ENCODE data around the gene RAB3D.
A peak's percentile ranks its signal among the peaks of the same experiment; 100 is the strongest.
"Not testable (repeated sequence)": the region's sequence is repeated elsewhere in the genome, so short reads cannot be mapped to it uniquely, and the experiment has no call there.

RAB3D gene

GRCh38 chr19:11338121-11338520 is 1.3 kb downstream of the RAB3D start:
- FAIRE-seq = no peak

- no peak for FAIRE-seq
These were observed 2.4 kb downstream of the RAB3D start for GRCh38 chr19:11337080-11337479.

- no peak for FAIRE-seq
These were observed 3.9 kb downstream of the RAB3D start for GRCh38 chr19:11335449-11336146.

DNA sequence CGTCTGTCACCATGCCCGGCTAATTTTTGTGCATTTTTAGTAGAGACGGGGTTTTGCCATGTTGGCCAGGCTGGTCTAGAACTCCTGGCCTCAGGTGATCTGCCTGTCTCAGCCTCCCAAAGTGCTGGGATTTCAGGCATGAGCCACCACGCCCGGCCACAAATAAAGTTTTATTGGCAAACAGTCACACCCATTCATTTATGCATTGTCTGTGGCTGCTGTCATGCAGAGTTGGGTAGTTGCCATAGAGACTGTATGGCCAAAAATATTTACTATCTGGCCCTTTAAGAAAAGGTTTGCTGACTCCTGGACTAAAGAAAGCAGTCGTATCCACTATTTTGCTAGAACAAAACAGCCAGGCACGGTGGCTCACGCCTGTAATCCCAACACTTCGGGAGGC is 5.6 kb downstream of the RAB3D start:
- FAIRE-seq = not testable (repeated sequence)

- no peak for FAIRE-seq
These were observed 6.6 kb downstream of the RAB3D start for GRCh38 chr19:11332822-11333221.

GRCh38 chr19:11331502-11331901 is 8.0 kb downstream of the RAB3D start:
- FAIRE-seq = no peak

DNA sequence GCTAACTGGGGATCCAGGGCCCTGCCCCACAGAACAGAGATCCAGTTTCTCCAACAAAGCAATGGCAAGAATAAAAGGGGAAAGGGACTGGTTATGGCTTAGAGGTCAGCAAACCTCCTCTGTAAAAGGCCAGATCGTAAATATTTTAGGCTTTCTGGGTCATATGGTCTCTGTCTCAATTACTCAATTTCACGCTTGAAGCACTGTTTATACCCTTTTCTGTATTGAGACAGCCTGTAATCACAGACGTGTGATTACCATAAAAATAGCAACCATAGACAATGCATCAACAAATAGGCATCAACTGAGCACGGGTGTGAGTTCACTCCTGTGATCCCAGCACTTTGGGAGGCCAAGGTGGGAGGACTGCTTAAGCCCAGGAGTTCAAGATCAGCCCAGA is 9.3 kb downstream of the RAB3D start:
- no peak for FAIRE-seq

GRCh38 chr19:11325544-11325943 is 13.9 kb downstream of the RAB3D start:
- FAIRE-seq = no peak

- FAIRE-seq = no peak
These were observed 14.6 kb downstream of the RAB3D start for GRCh38 chr19:11324748-11325389.

DNA sequence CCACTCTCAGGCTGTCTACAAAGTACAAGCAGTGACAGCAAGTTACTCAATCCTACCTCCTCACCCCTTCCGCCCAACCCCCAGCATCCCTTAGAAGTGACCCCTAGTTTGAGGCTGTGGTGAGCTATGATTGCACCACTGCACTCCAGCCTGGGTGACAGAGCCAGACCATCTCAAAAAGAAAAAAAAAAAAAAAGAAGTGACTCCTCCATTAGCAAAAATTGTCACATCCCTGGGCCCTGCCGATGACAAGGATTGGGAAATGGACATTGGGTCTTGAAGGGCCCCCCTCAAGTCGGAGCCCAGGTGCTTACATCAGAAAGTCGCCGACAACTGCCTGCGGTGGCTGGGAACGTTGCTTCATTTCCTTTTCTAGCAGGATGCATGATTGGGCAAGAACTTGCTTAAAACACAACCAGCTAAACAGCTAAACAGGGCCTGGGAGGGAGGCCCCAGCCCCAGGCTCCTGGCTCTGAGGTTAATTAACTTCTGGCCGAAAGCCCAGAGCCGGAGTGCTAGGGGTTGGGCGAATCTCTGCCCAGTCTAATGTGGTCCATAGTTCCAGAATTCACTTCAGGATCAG is 15.3 kb downstream of the RAB3D start:
- FAIRE-seq = peak; percentile 41

DNA sequence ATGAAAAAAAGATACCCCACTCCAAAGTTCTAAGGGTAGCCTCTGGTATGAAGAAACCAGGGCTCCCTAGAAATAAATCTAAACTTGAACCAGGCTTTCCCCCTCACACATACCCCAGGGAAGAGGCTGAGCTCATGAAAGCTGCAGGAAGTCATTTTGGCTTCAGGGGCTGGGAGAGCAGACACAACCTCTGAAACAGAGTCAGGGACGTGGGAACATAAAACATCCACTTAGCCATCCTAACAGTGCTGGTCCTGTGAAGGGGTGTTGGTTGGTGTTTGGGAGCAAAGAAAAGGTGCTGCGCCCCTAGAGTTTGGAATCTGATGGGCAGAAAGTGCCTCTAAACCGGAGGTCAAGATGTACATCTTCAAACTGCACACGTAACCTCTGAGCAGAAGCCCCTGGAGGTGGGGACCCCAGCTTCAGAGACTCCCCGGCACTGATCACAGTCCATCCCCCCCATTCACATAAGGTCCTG is 15.8 kb downstream of the RAB3D start:
- no peak for FAIRE-seq

GRCh38 chr19:11322269-11323024 is 17.0 kb downstream of the RAB3D start:
- FAIRE-seq = no peak

GRCh38 chr19:11321191-11322126 is 18.0 kb downstream of the RAB3D start:
- no peak for FAIRE-seq

DNA sequence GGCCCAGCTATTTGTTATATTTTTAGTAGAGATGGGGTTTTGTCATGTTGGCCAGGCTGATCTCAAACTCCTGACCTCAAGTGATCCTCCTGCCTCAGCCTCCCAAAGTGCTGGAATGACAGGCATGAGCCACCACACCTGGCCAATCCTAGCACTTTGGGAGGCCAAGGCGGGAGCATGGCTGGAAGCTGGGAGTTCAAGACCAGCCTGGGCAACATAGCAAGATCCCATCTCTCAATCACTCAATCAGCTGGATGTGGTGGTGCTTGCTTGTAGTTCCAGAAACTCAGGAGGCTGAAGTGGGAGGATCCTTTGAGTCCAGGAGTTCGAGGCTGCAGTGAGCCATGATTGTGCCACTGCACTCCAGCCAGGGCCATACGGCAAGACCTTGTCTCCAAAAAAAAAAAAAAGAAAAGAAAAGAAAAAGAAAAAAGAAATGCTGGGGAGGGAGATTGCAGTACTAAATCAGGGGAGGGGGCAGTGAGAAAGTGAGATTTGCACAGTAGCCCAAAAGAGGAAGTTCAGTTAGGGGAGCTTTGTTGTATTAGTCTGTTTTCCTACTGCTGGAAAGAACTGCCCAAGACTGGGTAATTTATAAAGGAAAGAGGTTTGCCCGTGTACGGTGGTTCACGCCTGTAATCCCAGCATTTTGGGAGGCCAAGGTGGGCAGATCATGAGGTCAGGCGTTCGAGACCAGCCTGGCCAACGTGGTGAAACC is 19.0 kb downstream of the RAB3D start:
- FAIRE-seq = not testable (repeated sequence)

DNA sequence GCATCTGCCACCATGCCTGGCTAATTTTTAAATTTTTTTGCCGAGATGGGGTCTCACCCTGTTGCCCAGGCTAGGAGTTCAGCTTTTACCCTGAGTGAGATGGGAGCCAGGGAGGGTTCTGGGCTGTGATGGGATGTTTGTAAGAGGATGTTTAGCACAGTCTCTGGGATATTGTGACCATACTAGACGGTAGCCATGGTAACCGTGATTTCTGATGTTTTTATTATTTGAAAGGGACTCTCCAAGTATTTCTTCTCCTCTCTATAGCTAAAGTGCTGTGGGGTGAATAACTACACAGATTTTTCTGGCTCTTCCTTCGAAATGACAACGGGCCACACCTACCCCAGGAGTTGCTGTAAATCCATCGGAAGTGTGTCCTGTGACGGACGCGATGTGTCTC is 33.1 kb downstream of the RAB3D start:
- FAIRE-seq = no peak

DNA sequence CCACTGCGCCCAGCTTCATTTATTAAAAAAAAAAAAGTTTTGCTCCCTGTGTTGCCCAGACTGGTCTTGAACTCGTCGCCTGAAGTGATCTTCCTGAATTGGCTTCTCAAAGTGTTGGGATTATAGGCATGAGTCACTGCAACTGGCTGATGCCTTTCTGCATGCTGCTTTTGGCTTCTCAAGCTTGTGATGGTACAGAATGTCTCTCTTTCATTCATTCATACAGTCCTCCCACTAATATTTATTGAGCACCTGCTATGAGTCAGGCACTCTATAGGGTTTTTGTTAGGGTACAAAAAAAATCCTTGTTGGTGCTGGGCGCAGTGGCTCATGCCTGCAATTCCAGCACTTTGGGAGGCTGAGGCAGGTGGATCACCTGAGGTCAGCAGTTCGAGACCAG is 34.5 kb downstream of the RAB3D start:
- FAIRE-seq = no peak

DNA sequence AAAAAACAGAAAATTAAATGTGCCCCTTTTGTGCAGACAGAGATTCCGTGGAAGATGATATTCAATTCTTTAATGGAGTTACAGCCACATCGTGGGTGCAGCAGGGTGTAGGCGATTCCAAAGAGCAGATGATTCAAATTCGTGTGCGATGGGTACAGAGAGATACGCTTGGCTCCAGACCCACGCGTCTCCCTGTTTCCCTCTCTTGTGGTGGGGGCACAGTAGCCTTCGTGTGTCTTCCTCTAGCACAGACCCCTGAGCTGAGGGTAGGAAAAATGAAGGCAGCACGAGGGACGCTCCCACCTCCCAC is 38.7 kb downstream of the RAB3D start:
- no peak for FAIRE-seq

GRCh38 chr19:11299946-11300810 is 39.3 kb downstream of the RAB3D start:
- FAIRE-seq = no peak

GRCh38 chr19:11296264-11296663 is 43.2 kb downstream of the RAB3D start:
- FAIRE-seq = no peak

DNA sequence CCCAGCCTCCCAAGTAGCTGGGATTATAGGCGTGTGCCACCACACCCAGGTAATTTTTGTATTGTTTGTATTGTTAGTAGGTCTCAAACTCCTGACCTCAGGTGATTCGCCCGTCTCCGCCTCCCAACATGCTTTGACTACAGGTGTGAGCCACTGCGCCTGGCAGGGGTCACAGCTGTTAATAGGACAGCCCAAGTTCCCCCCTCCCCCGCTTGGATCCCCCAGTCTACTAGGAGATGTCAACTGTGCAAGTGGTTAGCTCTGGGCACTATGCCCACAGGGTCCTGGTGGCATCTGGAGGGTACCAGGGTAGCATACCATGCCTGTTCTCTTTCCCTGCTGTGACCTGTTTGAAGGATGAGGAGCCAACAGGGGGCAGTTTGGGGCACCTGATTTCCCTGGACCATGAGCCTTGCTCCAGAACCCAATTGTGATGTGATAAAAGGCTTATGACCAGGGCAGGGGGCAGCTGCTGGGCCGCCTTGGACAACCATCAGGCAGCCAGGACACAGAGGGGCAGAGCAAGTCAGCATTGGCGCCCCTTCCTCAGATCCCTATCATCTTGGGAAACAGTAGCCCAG is 43.7 kb downstream of the RAB3D start, which contains the start of gene TSPAN16:
TSS of gene TSPAN16 (plus strand) at position 496 of the 581 bp plus-strand sequence. CDS start 138 bp downstream, outside the sequence.
- no peak for FAIRE-seq

All from endometrium (tissue), 2 donors.